NT2/D1 (cell line): ENCODE measurements around the gene SUN5.

Experiments used
- SUZ12 ChIP-seq: IDR thresholded peaks from 2 replicates; pipeline ENCODE4 v1.6.1; 2011; ENCODE audit not compliant: insufficient read length, insufficient read depth; ENCODE audit errors: extremely low read depth
- YY1 ChIP-seq: IDR thresholded peaks from 2 replicates; pipeline ENCODE4 v1.6.1; 2011; ENCODE audit not compliant: insufficient read length, insufficient read depth
- ZNF274 ChIP-seq: IDR thresholded peaks from 2 replicates; pipeline ENCODE4 v1.6.1; 2011; ENCODE audit warnings: mild to moderate bottlenecking, low read depth, low read length

- TF ChIP-seq SUZ12 (no peak), ZNF274 (no peak), YY1 (no peak)
Observed at GRCh38 chr20:32991792-32992641, 12.2 kb downstream of the SUN5 start.
